CD4-positive, alpha-beta T cell (primary cell): ENCODE measurements around the gene LDB2. TPM values are rescaled to one million over a fixed set of nuclear protein-coding genes. Genes with fewer than 3 reads are reported as not detected.

Experiments used
- ATAC-seq: fragments of 200-7000 bp; cut with Tn5 transposase; one replicate; pipeline ENCODE4 v1.10.0; 2022; ENCODE audit warnings: mild to moderate bottlenecking; ENCODE audit not compliant: poor library complexity
- CTCF ChIA-PET: fragments of 350-600 bp; sonication (Branson Sonifier 250); formaldehyde crosslinking; loops from one replicate; lab custom pipeline; 2021; ENCODE audit warnings: antibody characterized with exemption, inconsistent platforms; lab: Charles Lee
- POLR2A ChIA-PET: fragments of 350-600 bp; sonication (Branson Sonifier 250); formaldehyde crosslinking; loops from one replicate; lab custom pipeline; 2021; ENCODE audit warnings: antibody characterized with exemption, inconsistent platforms; lab: Charles Lee
- DNase-seq, 14 experiments: peaks; one replicate each; pipeline ENCODE4 v3.0.0-alpha.2; 2013 to 2020; ENCODE audit warnings: mixed read lengths in 2 of 14
- H3K27ac ChIP-seq, 2 donors: one replicate each; pipeline versions ENCODE4 v1.5.1 to v1.7.0; 2013; ENCODE audit warnings: low read length in 2 of 2, low read depth in 1 of 2, mild to moderate bottlenecking in 1 of 2
- H3K27me3 ChIP-seq, 2 experiments: 1 replicate in 1 of 2; 2 replicates in 1 of 2; pipeline versions ENCODE4 v1.6.1 to v1.7.0; 2013; ENCODE audit warnings: low read length in 2 of 2, control low read depth in 1 of 2, mild to moderate bottlenecking in 1 of 2, moderate library complexity in 1 of 2; ENCODE audit not compliant: insufficient read depth in 2 of 2, control insufficient read depth in 1 of 2
- H3K36me3 ChIP-seq: one replicate; pipeline ENCODE4 v1.6.1; 2013; ENCODE audit warnings: low read length, control low read depth; ENCODE audit not compliant: insufficient read depth
- H3K4me1 ChIP-seq: one replicate; pipeline ENCODE4 v1.6.1; 2013; ENCODE audit warnings: low read length, control low read depth; ENCODE audit not compliant: insufficient read depth
- H3K4me3 ChIP-seq: one replicate; pipeline ENCODE4 v1.5.1; 2013; ENCODE audit warnings: mild to moderate bottlenecking, low read length, moderate library complexity
- H3K9me3 ChIP-seq, 2 experiments: 1 replicate in 1 of 2; 2 replicates in 1 of 2; pipeline versions ENCODE4 v1.6.1 to v1.7.0; 2013; ENCODE audit warnings: low read length in 2 of 2, mild to moderate bottlenecking in 2 of 2, control low read depth in 1 of 2, moderate library complexity in 1 of 2; ENCODE audit not compliant: control insufficient read depth in 1 of 2, insufficient read depth in 1 of 2
- H3K27ac Mint-ChIP-seq: one replicate; pipeline ENCODE4 v1.8.0; 2020; ENCODE audit warnings: mixed read lengths
- H3K27me3 Mint-ChIP-seq: one replicate; pipeline ENCODE4 v1.8.0; 2021; ENCODE audit warnings: mixed read lengths
- H3K36me3 Mint-ChIP-seq: one replicate; pipeline ENCODE4 v1.8.0; 2021; ENCODE audit warnings: low read depth, mixed read lengths
- H3K4me1 Mint-ChIP-seq: one replicate; pipeline ENCODE4 v1.8.0; 2021; ENCODE audit warnings: low read depth, mixed read lengths
- H3K4me3 Mint-ChIP-seq: one replicate; pipeline ENCODE4 v1.8.0; 2020; ENCODE audit warnings: mild to moderate bottlenecking, mixed read lengths
- H3K9me3 Mint-ChIP-seq: one replicate; pipeline ENCODE4 v1.8.0; 2020; ENCODE audit warnings: mixed read lengths
- intact Hi-C, 2 experiments: fragments of 100-400 bp; cut with DNase I in 1 of 2; cut with micrococcal nuclease in 1 of 2; formaldehyde crosslinking; loops; one replicate each; pipeline versions ENCODE4 v1.15.1 to v1.9.0; 2023 to 2025; cut with DNase I, micrococcal nuclease
- total RNA-seq, 174 experiments: library from RNA in 2 of 174; stranded (reverse) in 2 of 174; gene quantifications; one replicate each; pipeline ENCODE4 v1.2.3 and lab custom pipeline; 2021 to 2026
- TF ChIP-seq, protein P1 (sequence below): fragments of 200-600 bp; IDR thresholded peaks from one replicate; pipeline ENCODE4 v1.8.0; 2022; ENCODE audit warnings: antibody characterized with exemption, mild to moderate bottlenecking

The LDB2 gene
- total RNA-seq, 2 experiments from 2014 or later: not detected

DNA sequence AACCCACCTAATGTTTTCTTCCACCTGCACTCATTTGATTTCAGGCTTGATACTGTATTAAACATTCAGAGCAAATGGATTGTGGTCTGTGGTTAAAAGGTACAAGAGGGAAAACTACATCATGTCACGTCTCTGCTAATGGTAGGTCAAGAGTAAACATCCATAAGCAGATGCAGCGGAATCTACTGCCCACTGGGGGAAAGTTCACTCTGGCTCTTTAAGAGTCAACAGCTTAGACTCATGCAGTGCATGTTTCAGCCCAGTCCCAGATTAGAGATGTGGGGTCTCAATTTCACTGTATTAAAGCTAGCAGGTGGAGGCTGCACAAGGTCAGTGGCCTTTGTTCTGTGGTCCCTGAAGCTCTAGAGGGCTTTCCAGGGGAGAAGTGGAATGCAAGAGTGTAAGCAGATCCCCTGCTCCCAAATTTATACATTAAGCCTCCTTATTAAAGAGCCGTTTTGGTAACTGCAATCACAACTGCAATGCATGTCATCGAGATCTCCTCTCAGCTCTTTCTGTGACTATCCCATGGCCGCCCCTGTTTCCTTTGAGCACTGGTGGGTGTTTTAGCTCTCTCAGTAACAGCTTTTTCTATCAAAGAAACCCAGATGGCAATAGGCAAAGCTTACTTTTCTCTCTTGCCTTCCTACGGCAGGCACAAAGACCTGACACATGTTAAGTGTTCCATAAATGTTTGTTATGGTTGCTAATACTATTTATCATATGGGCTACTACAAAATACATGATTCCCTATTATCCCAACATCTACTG, 53.4 kb downstream of the LDB2 start:
- no peaks in the 10 kb centered on the region for H3K36me3 ChIP-seq
- no peaks in the 10 kb centered on the region for H3K4me1 ChIP-seq
- H3K4me3 ChIP-seq: no peak overlapping the region
- no peaks in the 10 kb centered on the region for H3K27me3 ChIP-seq
- ChIA-PET POLR2A (no interaction called here), CTCF (no interaction called here)
- TF ChIP-seq, protein P1, sequence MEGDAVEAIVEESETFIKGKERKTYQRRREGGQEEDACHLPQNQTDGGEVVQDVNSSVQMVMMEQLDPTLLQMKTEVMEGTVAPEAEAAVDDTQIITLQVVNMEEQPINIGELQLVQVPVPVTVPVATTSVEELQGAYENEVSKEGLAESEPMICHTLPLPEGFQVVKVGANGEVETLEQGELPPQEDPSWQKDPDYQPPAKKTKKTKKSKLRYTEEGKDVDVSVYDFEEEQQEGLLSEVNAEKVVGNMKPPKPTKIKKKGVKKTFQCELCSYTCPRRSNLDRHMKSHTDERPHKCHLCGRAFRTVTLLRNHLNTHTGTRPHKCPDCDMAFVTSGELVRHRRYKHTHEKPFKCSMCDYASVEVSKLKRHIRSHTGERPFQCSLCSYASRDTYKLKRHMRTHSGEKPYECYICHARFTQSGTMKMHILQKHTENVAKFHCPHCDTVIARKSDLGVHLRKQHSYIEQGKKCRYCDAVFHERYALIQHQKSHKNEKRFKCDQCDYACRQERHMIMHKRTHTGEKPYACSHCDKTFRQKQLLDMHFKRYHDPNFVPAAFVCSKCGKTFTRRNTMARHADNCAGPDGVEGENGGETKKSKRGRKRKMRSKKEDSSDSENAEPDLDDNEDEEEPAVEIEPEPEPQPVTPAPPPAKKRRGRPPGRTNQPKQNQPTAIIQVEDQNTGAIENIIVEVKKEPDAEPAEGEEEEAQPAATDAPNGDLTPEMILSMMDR: no peak
- Mint-ChIP-seq H3K9me3 (no peaks in the 10 kb centered on the region), H3K36me3 (no peaks in the 10 kb centered on the region), H3K4me1 (no peaks in the 10 kb centered on the region), H3K27ac (no peak overlapping the region), H3K4me3 (no peak overlapping the region), H3K27me3 (no peaks in the 10 kb centered on the region)
- intact Hi-C loops: no loop called here
- no peak for ATAC-seq
- H3K9me3 ChIP-seq: no peaks in the 10 kb centered on the region
- no peak overlapping the region for H3K27ac ChIP-seq
- no peak for DNase-seq

GRCh38 chr4:16843831-16844508, 54.5 kb downstream of the LDB2 start:
- TF ChIP-seq, protein P1: no peak
- Mint-ChIP-seq H3K4me1 (no peaks in the 10 kb centered on the region), H3K9me3 (no peaks in the 10 kb centered on the region), H3K27me3 (no peaks in the 10 kb centered on the region), H3K27ac (no peak overlapping the region), H3K4me3 (no peak overlapping the region), H3K36me3 (no peaks in the 10 kb centered on the region)
- ATAC-seq (no peak), DNase-seq (no peak)
- intact Hi-C loops: no loop called here
- Histone ChIP-seq H3K4me1 (no peaks in the 10 kb centered on the region), H3K9me3 (no peaks in the 10 kb centered on the region), H3K36me3 (no peaks in the 10 kb centered on the region), H3K27me3 (no peaks in the 10 kb centered on the region), H3K27ac (no peak overlapping the region), H3K4me3 (no peak overlapping the region)
- ChIA-PET POLR2A (no interaction called here), CTCF (no interaction called here)

GRCh38 chr4:16838226-16838875, 60.1 kb downstream of the LDB2 start:
- Mint-ChIP-seq H3K27ac (no peak overlapping the region), H3K36me3 (no peaks in the 10 kb centered on the region), H3K27me3 (peaks cover 5% of the 10 kb centered on the region), H3K4me3 (no peak overlapping the region), H3K9me3 (no peaks in the 10 kb centered on the region), H3K4me1 (no peaks in the 10 kb centered on the region)
- intact Hi-C loops: no loop called here
- ChIA-PET POLR2A (no interaction called here), CTCF (no interaction called here)
- no peak for ATAC-seq
- H3K27me3 ChIP-seq: no peaks in the 10 kb centered on the region
- no peak overlapping the region for H3K4me3 ChIP-seq
- no peaks in the 10 kb centered on the region for H3K4me1 ChIP-seq
- no peaks in the 10 kb centered on the region for H3K9me3 ChIP-seq
- TF ChIP-seq, protein P1: no peak
- no peaks in the 10 kb centered on the region for H3K36me3 ChIP-seq
- no peak for DNase-seq
- no peak overlapping the region for H3K27ac ChIP-seq
